RPMI8226 (cell line): ENCODE results near the gene R3HDML.
"Not testable (repeated sequence)": the region's sequence is repeated elsewhere in the genome, so short reads cannot be mapped to it uniquely, and the experiment has no call there.

Experiments used
- DNase-seq: peaks from one replicate; pipeline ENCODE4 v3.0.0-alpha.2; 2015

The R3HDML gene

GRCh38 chr20:44331201-44331600 lies 5.6 kb upstream of the R3HDML start:
- DNase-seq = no peak

- no peak for DNase-seq
These were observed 2.5 kb upstream of the R3HDML start for GRCh38 chr20:44334306-44334705.

- no peak for DNase-seq
These were observed 2.1 kb upstream of the R3HDML start for GRCh38 chr20:44334709-44335108.

GRCh38 chr20:44335675-44336074 lies 1.2 kb upstream of the R3HDML start:
- DNase-seq = no peak

GRCh38 chr20:44336086-44336485 lies 757 bp upstream of the R3HDML start:
- DNase-seq = no peak

- DNase-seq = no peak
These were observed 5.4 kb downstream of the R3HDML start for GRCh38 chr20:44342248-44342647.

- DNase-seq = no peak
These were observed 6.4 kb downstream of the R3HDML start for GRCh38 chr20:44343162-44343675.

- DNase-seq = no peak
These were observed 7.9 kb downstream of the R3HDML start for GRCh38 chr20:44344723-44345122.

GRCh38 chr20:44345147-44345546 lies 8.3 kb downstream of the R3HDML start:
- no peak for DNase-seq

- DNase-seq = not testable (repeated sequence)
These were observed 9.1 kb downstream of the R3HDML start for GRCh38 chr20:44345941-44346340.

- no peak for DNase-seq
These were observed 11.4 kb downstream of the R3HDML start for GRCh38 chr20:44348168-44348659.

- DNase-seq = no peak
These were observed 12.5 kb downstream of the R3HDML start for GRCh38 chr20:44349349-44349748.

GRCh38 chr20:44350567-44350966 lies 13.7 kb downstream of the R3HDML start:
- no peak for DNase-seq

GRCh38 chr20:44354979-44355497 lies 18.2 kb downstream of the R3HDML start:
- DNase-seq = no peak

- DNase-seq = no peak
These were observed 18.9 kb downstream of the R3HDML start, which contains the start of gene HNF4A for GRCh38 chr20:44355498-44356352. Gene HNF4A, plus strand, starts transcription at chr20:44355699. Its CDS starts 106 bp downstream, at chr20:44355805.

GRCh38 chr20:44356353-44356723 lies 19.5 kb downstream of the R3HDML start:
- DNase-seq = no peak

GRCh38 chr20:44357020-44357419 lies 20.2 kb downstream of the R3HDML start:
- DNase-seq = no peak

GRCh38 chr20:44357555-44358125 lies 20.8 kb downstream of the R3HDML start:
- DNase-seq = no peak

- no peak for DNase-seq
These were observed 21.9 kb downstream of the R3HDML start for GRCh38 chr20:44358776-44359175.

- DNase-seq = no peak
These were observed 23.4 kb downstream of the R3HDML start for GRCh38 chr20:44360221-44360620.

- no peak for DNase-seq
These were observed 24.2 kb downstream of the R3HDML start for GRCh38 chr20:44361021-44361420.

GRCh38 chr20:44362466-44362940 lies 25.7 kb downstream of the R3HDML start:
- DNase-seq = no peak

GRCh38 chr20:44364068-44364467 lies 27.2 kb downstream of the R3HDML start:
- DNase-seq = no peak

GRCh38 chr20:44364780-44365179 lies 27.9 kb downstream of the R3HDML start:
- no peak for DNase-seq
